Neural cell (in vitro differentiated cells): ENCODE results near the gene PTGIS.

Experiments
- CTCF ChIP-seq: fragments of 450-650 bp; IDR thresholded peaks from 2 replicates; pipeline ENCODE4 v1.5.1; 2014; ENCODE audit warnings: antibody characterized with exemption, mild to moderate bottlenecking, moderate library complexity; ENCODE audit not compliant: poor library complexity, severe bottlenecking
- EP300 ChIP-seq: fragments of 450-650 bp; conservative IDR thresholded peaks from 2 replicates; pipeline ENCODE4 v1.6.1; 2014; ENCODE audit warnings: antibody characterized with exemption, mild to moderate bottlenecking, moderate library complexity; ENCODE audit not compliant: poor library complexity, severe bottlenecking
- TAF1 ChIP-seq: IDR thresholded peaks from 2 replicates; pipeline ENCODE4 v1.6.1; 2012; ENCODE audit warnings: low read depth

GRCh38 chr20:49505518-49505917 is 62.4 kb downstream of the PTGIS start:
- TF ChIP-seq TAF1 = peak; percentile 51
- peak; percentile 81 for TF ChIP-seq EP300
- TF ChIP-seq CTCF = peak; percentile 46
